ENCODE measurements around the gene TANK. TPM values are rescaled to one million over a fixed set of nuclear protein-coding genes. Genes with fewer than 3 reads are reported as not detected.
"Not testable (repeated sequence)": the region's sequence is repeated elsewhere in the genome, so short reads cannot be mapped to it uniquely, and the experiment has no call there.

Gene TANK
- total RNA-seq, 1 donor from 2014 or later = 45.4 TPM

- H3K4me3 Mint-ChIP-seq (ENCODE audit: unreplicated experiment) = no peak overlapping the region
- peaks cover 3% of the 10 kb centered on the region for H3K9me3 Mint-ChIP-seq (ENCODE audit: low read depth)
- no peaks in the 10 kb centered on the region for H3K27me3 Mint-ChIP-seq (ENCODE audit: low read depth)
- H3K27ac Mint-ChIP-seq (ENCODE audit: unreplicated experiment) = no peak overlapping the region
- H3K4me1 Mint-ChIP-seq (ENCODE audit: low read depth) = peaks cover 22% of the 10 kb centered on the region
- DNase-seq (ENCODE audit: low spot score) = no peak
- no peak for TF ChIP-seq CTCF (IDR thresholded peaks at IDR 0.05)
- no peaks in the 10 kb centered on the region for H3K36me3 Mint-ChIP-seq (ENCODE audit: low read depth)
Observed at GRCh38 chr2:161128885-161129284, 31.3 kb upstream of the TANK start.

DNA sequence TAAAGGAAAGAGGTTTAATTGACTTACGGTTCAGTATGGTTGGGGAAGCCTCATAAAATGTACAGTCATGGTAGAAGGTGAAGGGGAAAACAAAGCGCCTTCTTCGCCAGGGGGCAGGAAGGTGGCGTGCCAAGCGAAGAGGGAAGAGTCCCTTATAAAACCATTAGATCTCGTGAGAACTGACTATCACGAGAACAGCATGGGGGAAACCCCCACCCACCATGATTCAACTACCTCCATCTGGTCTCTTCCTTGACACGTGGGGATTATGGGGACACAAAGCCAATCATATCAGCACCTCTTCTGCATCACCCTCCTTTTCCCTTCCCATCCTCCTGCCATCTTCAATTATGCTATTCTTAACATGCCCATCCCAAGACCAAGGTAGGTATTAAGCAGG is 29.9 kb upstream of the TANK start:
- Mint-ChIP-seq H3K36me3 (ENCODE audit: low read depth) (no peaks in the 10 kb centered on the region), H3K27me3 (ENCODE audit: low read depth) (no peaks in the 10 kb centered on the region), H3K9me3 (ENCODE audit: low read depth) (peaks cover 3% of the 10 kb centered on the region), H3K27ac (ENCODE audit: unreplicated experiment) (no peak overlapping the region), H3K4me1 (ENCODE audit: low read depth) (peaks cover 21% of the 10 kb centered on the region), H3K4me3 (ENCODE audit: unreplicated experiment) (no peak overlapping the region)
- DNase-seq (ENCODE audit: low spot score) = no peak
- TF ChIP-seq CTCF (IDR thresholded peaks at IDR 0.05) = no peak

DNA sequence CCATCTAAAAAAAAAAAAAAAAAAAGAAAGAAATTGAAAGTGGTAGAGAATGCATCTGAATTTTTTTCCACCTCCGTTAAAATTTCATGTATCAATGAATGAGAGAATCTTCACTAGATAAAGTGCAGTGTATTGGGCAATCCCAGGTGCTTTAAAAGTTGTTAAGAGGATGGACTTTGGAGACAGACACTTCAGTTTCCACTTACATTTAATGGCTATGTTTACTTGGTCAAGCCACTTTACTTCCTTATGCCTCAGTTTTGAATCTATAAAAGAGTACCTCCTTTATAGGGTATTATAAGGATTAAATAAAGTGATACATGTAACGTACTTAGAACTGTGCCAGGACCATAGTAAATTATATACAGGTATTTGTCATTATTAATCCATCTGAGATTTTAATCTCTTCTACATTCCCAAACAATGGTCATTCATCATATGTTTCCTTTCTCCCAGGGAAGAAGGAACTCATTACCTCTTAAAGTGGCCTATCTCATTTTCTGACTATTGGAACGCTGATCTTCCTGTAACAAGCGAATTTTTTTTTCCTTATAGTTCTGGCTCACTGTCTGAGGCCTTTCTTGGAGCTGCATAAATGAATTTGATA is 29.1 kb upstream of the TANK start:
- Mint-ChIP-seq H3K9me3 (ENCODE audit: low read depth) (peaks cover 3% of the 10 kb centered on the region), H3K27me3 (ENCODE audit: low read depth) (no peaks in the 10 kb centered on the region), H3K4me1 (ENCODE audit: low read depth) (peaks cover 21% of the 10 kb centered on the region), H3K27ac (ENCODE audit: unreplicated experiment) (no peak overlapping the region), H3K4me3 (ENCODE audit: unreplicated experiment) (no peak overlapping the region), H3K36me3 (ENCODE audit: low read depth) (no peaks in the 10 kb centered on the region)
- DNase-seq (ENCODE audit: low spot score) = no peak
- no peak for TF ChIP-seq CTCF (IDR thresholded peaks at IDR 0.05)

DNA sequence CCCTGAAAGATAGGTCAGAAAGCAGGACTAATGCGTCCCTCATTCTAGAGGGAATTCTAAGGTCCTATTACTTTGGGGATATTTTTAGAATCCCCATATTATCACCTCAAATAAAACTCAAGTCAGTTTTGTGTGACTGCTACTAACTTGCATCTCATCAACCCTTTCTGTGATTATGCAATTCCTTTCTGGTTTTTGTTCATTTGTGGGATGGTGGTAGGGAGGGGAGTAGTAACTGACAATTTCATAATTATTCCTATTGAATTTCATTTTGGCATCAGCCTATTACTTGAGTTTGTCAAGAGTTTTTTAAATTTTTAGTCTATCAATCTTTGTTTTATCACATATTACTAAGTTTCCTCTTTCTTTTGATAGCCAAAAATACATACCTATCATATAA is 28.4 kb upstream of the TANK start:
- TF ChIP-seq CTCF (IDR thresholded peaks at IDR 0.05) = no peak
- Mint-ChIP-seq H3K4me1 (ENCODE audit: low read depth) (peaks cover 28% of the 10 kb centered on the region), H3K36me3 (ENCODE audit: low read depth) (no peaks in the 10 kb centered on the region), H3K9me3 (ENCODE audit: low read depth) (peaks cover 3% of the 10 kb centered on the region), H3K27me3 (ENCODE audit: low read depth) (no peaks in the 10 kb centered on the region), H3K27ac (ENCODE audit: unreplicated experiment) (no peak overlapping the region), H3K4me3 (ENCODE audit: unreplicated experiment) (no peak overlapping the region)
- DNase-seq (ENCODE audit: low spot score) = no peak

DNA sequence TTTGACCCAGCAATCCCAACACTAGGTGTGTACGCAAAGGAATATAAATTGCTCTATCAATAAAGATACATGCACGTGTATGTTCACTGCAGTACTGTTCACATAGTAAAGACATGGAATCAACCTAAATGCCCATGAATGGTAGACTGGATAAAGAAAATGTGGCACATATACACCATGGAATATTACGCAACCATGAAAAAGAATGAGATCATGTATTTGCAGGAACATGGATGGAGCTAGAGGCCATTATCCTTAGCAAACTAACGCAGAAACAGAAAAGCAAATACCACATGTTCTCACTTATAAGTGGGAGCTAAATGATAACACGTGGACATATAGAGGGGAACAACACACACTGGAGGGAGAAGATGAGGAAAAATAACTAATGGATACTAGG is 27.8 kb upstream of the TANK start:
- H3K9me3 Mint-ChIP-seq (ENCODE audit: low read depth); H3K36me3 Mint-ChIP-seq (ENCODE audit: low read depth); DNase-seq (ENCODE audit: low spot score); H3K4me3 Mint-ChIP-seq (ENCODE audit: unreplicated experiment); H3K27me3 Mint-ChIP-seq (ENCODE audit: low read depth); H3K27ac Mint-ChIP-seq (ENCODE audit: unreplicated experiment): not testable (repeated sequence)
- H3K4me1 Mint-ChIP-seq (ENCODE audit: low read depth) = peaks cover 31% of the 10 kb centered on the region

DNA sequence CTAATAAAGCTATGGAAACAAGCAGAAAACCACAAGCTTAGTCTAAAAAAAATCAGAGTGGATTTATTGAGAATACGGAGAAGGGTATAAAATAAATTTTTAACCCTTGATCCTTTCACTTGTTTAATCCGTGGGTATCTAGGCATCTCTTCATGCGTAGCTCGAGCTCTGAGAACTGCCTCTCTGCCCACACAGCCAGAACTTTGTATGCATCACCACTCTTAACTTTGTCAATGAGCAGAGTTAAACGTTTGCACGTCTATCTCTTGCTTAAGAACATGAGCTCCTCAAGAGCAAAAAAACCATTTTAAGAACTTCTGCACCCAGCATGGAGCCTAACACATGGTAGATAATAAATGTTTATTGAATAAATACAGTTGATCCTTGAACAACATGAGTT is 26.9 kb upstream of the TANK start:
- no peak for TF ChIP-seq CTCF (IDR thresholded peaks at IDR 0.05)
- peaks cover 3% of the 10 kb centered on the region for H3K9me3 Mint-ChIP-seq (ENCODE audit: low read depth)
- H3K36me3 Mint-ChIP-seq (ENCODE audit: low read depth) = no peaks in the 10 kb centered on the region
- peaks cover 37% of the 10 kb centered on the region for H3K4me1 Mint-ChIP-seq (ENCODE audit: low read depth)
- DNase-seq (ENCODE audit: low spot score) = no peak
- no peaks in the 10 kb centered on the region for H3K27me3 Mint-ChIP-seq (ENCODE audit: low read depth)
- no peak overlapping the region for H3K4me3 Mint-ChIP-seq (ENCODE audit: unreplicated experiment)
- H3K27ac Mint-ChIP-seq (ENCODE audit: unreplicated experiment) = no peak overlapping the region
